ENCODE data around the gene JAZF1.
A peak's percentile ranks its signal among the peaks of the same experiment; 100 is the strongest.

Gene JAZF1

GRCh38 chr7:28096713-28097112, 83.9 kb downstream of the JAZF1 start:
- peak; percentile 40 to 59 for DNase-seq

GRCh38 chr7:28095231-28095630, 85.4 kb downstream of the JAZF1 start:
- no peak for DNase-seq

- DNase-seq = peak; percentile 40 to 65
Observed at GRCh38 chr7:28093623-28094232, 86.9 kb downstream of the JAZF1 start.

- DNase-seq = no peak
Observed at GRCh38 chr7:28091190-28091589, 89.4 kb downstream of the JAZF1 start.

GRCh38 chr7:28088901-28089714, 91.5 kb downstream of the JAZF1 start:
- no peak for DNase-seq

- no peak for DNase-seq
Observed at GRCh38 chr7:28088032-28088431, 92.6 kb downstream of the JAZF1 start.

GRCh38 chr7:28086198-28086597, 94.4 kb downstream of the JAZF1 start:
- no peak for DNase-seq

GRCh38 chr7:28083998-28084985, 96.3 kb downstream of the JAZF1 start:
- DNase-seq = no peak

GRCh38 chr7:28083164-28083997, 97.2 kb downstream of the JAZF1 start:
- DNase-seq = peak in 1 of 2 donors; percentile 32

GRCh38 chr7:28082071-28082470, 98.5 kb downstream of the JAZF1 start:
- no peak for DNase-seq

GRCh38 chr7:28081016-28081415, 99.6 kb downstream of the JAZF1 start:
- no peak for DNase-seq

GRCh38 chr7:28078036-28078901, 102.3 kb downstream of the JAZF1 start:
- peak; percentile 47 to 52 for DNase-seq

- DNase-seq = no peak
Observed at GRCh38 chr7:28077616-28078015, 103.0 kb downstream of the JAZF1 start.

GRCh38 chr7:28076423-28077200, 104.0 kb downstream of the JAZF1 start:
- DNase-seq = no peak

- DNase-seq = no peak
Observed at GRCh38 chr7:28075674-28076358, 104.8 kb downstream of the JAZF1 start.

- DNase-seq = no peak
Observed at GRCh38 chr7:28072876-28073514, 107.6 kb downstream of the JAZF1 start.

GRCh38 chr7:28071570-28071969, 109.0 kb downstream of the JAZF1 start:
- no peak for DNase-seq

- no peak for DNase-seq
Observed at GRCh38 chr7:28070297-28071055, 110.1 kb downstream of the JAZF1 start.
